Choroid plexus epithelial cell (primary cell): ENCODE data around the gene HMX2.

Source experiments
- DNase-seq: peaks from one replicate; pipeline ENCODE4 v3.0.0-alpha.2; 2010; ENCODE audit warnings: low read depth
- H3K4me3 ChIP-seq: 2 replicates; pipeline ENCODE4 v1.5.1; 2011; ENCODE audit warnings: low read depth, mild to moderate bottlenecking, control low read depth, low read length, moderate library complexity
- TF ChIP-seq, protein P1 (sequence below): conservative IDR thresholded peaks from 2 replicates; pipeline ENCODE4 v1.5.1; 2011; ENCODE audit warnings: low read depth, mild to moderate bottlenecking, control low read depth, inconsistent platforms, low read length, moderate library complexity

The HMX2 gene

DNA sequence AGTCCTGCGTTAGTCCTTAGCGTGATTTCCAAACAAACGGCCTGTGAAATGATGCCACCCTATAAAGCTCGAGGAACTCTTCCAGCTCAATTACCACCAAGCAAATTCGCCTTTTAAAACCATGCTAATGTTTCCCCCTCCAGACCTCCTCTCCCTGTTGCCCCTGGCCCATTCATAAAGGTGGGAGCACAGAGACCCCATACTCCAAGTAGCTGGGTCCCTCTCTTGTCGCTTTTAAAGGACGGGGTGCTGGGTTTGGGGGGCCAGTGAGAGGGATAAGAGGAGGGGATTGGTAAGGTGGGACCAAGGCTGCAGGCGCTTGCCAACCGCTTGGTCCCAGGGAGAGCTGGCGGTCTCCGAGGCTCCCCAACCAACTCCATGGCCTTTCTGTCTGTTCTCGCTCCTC, 1.2 kb downstream of the HMX2 start:
- TF ChIP-seq, protein P1, sequence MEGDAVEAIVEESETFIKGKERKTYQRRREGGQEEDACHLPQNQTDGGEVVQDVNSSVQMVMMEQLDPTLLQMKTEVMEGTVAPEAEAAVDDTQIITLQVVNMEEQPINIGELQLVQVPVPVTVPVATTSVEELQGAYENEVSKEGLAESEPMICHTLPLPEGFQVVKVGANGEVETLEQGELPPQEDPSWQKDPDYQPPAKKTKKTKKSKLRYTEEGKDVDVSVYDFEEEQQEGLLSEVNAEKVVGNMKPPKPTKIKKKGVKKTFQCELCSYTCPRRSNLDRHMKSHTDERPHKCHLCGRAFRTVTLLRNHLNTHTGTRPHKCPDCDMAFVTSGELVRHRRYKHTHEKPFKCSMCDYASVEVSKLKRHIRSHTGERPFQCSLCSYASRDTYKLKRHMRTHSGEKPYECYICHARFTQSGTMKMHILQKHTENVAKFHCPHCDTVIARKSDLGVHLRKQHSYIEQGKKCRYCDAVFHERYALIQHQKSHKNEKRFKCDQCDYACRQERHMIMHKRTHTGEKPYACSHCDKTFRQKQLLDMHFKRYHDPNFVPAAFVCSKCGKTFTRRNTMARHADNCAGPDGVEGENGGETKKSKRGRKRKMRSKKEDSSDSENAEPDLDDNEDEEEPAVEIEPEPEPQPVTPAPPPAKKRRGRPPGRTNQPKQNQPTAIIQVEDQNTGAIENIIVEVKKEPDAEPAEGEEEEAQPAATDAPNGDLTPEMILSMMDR = no peak
- H3K4me3 ChIP-seq = no peak overlapping the region
- no peak for DNase-seq

DNA sequence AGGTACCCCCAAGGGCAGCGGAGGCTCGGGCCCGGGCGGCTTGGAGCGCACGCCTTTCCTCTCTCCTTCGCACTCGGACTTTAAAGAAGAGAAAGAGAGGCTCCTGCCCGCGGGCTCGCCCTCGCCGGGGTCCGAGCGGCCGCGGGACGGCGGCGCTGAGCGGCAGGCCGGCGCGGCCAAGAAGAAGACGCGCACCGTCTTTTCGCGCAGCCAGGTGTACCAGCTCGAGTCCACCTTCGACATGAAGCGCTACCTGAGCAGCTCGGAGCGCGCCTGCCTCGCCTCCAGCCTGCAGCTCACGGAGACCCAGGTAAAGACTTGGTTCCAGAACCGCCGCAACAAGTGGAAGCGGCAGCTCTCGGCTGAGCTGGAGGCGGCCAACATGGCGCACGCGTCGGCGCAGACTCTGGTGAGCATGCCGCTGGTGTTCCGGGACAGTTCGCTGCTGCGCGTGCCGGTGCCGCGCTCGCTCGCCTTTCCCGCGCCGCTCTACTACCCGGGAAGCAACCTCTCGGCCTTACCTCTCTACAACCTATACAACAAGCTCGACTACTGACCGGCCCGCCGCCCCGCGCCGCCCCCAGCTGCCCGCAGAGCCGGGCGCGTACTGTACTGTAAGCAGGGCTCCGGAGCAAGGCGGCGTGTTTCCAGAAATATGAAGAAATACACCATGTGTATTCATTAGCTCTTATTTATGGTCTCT, 1.8 kb downstream of the HMX2 start:
- peak; percentile 37 for DNase-seq
- TF ChIP-seq, protein P1 = no peak
- H3K4me3 ChIP-seq = peak overlapping the region; percentile 23

DNA sequence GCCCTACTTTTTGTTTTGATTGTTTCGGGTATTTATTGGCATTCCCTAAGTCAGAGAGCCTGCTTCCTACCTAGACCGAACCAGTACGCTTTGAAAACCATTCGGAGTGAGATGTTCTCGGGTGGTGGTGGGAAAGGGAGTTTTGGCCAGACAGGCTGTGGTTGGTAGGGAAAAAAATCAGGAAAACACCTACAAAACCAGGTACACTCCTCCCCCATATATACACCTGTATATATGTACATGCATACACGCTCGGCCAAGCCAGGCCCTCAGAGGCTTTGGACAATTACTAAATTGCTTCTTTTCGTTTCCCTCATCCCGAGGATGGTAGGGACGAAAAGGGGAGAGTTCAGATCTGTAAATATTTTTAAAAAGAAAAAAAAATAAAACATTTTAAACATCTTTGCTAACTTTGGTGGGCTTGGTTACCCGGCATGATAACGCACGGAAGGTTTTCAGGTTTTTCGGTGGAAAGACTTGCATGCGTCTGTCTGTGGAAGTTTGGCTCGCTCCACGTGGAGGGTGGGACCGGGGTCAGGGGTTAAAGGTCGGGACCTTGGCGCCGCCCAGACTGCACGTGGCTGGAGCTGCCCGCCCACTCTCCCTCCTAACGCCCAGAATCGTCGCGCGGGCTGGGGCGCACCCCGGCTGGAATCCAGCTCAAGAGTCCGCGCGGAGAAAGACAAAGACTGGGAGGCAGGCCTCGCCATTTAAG, 2.5 kb downstream of the HMX2 start:
- H3K4me3 ChIP-seq = no peak overlapping the region
- TF ChIP-seq, protein P1 = no peak
- DNase-seq = no peak

DNA sequence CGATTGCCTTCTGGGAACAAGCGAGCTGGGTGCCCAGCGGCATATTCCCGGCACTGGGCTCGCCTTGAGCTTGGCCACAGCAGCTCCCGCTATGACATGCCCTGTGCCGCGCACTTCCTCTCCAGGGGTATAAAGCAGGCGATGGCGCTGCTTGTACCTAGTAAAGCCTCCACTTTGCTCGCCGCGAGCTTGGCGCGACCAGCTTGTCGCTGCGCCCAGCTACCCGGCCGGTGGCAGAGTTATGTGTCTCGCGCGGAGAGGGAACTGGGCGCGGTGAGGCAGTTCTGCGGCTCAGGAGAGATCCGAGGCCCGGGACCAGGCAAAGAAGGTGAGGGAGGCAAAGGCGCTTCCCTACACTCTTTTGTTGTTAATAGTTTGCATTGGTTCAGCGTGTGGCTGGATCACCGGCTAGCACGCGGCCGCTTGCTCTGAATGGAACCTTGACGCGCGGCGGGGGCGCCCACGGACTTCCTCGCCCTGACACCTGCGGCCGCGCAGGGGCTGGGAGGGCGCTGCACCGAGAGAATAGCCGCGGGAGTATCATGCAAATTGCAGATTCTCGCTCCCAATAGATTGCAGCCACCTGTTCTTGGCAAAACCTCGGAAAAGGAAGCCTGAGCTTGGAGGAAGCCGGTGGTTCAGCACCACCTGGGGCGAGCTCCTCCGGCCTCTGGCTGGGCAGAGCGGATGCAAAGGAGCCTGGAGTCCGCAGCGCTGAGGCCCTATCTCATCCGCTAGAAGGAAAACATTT, 3.2 kb downstream of the HMX2 start:
- H3K4me3 ChIP-seq = no peak overlapping the region
- TF ChIP-seq, protein P1 = no peak
- DNase-seq = no peak

DNA sequence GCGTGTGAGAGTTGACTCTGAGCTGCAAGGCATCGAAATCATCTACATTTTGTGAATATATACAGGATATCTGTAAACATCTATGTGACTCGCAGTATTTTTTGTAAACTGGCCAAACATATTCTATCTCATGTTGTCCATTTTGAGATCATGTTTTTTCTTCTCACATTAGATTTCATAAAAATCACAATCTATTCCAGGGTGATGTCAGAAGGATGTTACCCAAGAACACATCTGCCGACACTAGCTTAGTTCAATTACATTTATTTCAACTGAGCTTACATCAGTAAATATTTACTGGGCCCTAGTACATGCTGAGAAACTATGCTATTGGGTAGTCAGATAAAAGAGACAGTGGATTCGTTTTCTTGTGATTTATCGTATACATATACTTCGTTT, 3.8 kb downstream of the HMX2 start:
- TF ChIP-seq, protein P1 = no peak
- DNase-seq = no peak
- no peak overlapping the region for H3K4me3 ChIP-seq

DNA sequence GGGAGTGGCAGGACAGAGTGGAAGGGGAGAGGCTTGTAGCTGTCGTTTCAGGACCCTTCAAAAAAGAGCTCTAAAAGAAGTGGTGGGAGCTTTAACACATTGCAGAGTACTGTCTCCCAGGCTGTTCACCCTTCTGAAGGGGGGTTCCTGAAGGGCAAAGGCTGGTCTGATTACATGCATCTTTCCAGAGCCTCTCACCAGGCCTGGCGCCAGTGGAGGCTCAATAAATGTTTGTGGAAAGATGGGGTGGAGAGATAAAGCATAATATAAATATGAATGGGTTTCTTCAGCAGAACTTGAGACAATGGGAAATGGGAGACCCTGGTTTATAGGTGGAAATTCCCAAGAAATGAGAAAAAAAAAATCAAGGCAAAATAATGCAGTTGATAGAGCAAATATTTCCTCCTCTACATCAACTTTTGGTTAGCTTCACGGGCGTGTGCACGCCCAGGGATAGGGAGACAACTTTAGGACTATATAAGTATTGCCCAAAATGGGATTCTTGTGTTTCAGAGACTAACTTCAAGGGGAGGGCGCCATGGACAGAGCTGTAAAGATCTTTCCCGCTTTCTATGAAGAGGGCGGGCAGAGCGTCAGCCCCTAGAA, 5.7 kb downstream of the HMX2 start:
- TF ChIP-seq, protein P1 = no peak
- H3K4me3 ChIP-seq = no peak overlapping the region
- DNase-seq = no peak
